NCI-H1105 (cell line): ENCODE data around the gene PEX10.

Experiments used
- DNase-seq: peaks from one replicate; lab custom pipeline; 2025; lab: John Stamatoyannopoulos, UW

Gene PEX10

DNA sequence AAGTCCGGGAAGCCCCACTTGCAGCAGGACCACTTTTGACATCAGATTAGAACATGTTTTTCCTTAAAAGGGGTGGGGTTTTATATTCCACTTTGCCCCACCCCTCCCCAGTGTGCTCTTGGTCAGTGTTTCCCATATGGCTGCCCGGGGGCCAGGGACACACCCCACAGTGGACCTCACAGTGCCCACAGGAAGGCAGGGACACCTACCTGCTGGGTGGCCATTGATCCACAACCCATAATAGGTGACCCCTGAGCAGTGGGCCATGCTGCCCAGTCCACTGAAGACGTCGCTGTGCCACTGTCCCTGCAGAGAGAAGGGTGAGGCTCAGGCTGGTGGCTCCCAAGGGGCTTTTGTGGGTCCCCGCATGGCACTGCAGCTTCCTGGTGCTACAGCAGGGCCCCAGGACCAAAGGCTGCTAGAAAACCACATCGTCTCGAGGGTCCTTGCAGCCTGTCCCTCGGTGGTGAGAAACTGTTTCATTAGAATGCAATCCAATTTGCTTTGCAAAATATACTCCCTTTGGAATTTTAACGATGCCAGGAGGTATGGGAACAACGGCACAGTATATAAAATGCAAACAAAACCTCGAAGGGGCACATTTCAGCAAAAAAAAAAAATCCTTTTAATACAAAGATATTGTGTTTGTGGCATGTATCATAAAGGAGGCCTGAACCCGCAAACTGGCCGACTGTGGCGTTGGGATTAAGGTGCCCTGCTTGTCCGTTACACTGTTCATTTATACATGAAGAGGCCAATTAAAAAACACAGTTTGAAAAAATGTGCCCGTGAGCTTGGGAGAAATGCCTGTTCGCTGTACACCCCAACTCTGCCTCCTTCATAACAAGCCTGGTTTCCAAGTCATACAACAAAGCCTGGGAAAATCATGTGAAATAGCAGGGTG is 37.9 kb downstream of the PEX10 start:
- no peak for DNase-seq

DNA sequence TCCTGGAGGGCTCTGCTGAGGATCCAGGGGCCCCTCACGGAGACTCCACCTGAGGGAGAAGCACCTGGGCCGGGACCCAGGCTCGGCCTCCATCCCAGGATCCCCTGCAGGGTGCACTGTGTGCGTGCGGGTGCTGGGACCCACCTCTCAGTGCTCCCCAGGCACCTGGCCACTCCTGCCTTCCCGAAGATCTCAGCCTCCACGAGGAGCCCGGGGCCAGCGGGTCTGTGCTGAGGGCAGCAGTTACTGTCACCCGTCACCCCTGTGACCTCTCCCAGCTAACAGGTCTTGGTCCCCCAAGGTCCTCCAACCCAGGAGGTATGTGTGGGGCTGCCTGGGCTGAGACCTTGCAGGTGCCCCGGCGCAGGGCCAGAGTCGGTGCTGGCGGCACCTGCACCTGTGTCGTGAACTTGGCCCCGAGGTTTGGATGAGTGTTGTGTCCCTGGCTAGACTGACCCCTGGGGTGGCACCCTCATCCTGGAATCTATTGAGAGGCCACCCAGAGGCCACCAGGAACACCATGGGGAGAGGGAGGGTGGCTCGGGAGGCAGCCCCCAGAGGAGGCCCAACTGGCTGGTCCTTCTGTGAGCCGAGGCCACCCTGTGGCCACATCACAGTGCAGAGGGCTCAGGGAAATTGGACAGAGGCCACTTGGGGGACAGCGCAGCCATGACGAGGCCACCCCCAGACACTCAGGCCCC is 38.7 kb downstream of the PEX10 start:
- DNase-seq, result no peak

DNA sequence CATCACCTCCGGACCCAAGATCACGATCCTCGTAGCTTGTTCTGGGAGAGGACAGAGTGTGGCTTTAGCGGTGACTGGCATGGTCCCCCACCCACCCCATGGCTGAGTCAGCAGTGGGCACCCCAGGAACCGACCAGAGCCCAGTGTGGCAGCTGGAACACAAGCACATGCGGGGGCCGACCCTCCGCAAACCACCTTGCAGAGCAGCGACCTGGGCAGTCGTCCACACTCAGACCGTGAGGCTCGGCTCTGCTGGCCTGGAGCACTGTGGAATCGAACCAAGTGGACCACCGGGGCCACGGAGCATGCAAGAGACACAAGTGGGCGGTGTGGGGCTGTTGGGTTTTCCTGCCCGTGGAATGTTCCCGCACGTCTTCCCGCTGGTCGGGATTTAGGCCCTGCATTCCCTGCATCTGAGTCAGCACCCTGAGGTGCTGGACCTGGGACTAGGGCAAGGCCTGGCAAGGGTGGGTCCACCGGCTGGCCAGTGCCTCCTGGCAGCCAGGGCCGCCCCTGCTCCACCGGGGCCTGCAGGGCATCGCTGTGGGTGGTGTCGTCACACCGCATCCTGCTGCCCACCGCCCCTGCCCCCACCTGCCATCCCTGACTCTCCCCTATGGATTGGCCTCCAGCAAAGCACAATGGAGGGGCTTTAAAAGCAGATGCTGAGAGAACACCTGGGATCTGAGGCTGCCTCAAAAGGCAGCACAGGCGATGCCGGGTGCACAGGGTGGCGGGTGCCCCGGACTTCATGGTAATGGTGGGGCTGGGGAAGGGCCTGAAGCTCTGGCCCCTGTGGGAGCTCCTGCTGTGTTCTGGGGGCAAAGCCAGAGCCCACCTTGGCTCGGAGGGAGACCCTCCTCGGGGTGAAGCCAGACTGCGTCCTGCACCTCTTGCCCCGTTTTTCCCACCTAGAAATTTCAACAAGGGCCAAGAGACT is 39.5 kb downstream of the PEX10 start:
- no peak for DNase-seq

DNA sequence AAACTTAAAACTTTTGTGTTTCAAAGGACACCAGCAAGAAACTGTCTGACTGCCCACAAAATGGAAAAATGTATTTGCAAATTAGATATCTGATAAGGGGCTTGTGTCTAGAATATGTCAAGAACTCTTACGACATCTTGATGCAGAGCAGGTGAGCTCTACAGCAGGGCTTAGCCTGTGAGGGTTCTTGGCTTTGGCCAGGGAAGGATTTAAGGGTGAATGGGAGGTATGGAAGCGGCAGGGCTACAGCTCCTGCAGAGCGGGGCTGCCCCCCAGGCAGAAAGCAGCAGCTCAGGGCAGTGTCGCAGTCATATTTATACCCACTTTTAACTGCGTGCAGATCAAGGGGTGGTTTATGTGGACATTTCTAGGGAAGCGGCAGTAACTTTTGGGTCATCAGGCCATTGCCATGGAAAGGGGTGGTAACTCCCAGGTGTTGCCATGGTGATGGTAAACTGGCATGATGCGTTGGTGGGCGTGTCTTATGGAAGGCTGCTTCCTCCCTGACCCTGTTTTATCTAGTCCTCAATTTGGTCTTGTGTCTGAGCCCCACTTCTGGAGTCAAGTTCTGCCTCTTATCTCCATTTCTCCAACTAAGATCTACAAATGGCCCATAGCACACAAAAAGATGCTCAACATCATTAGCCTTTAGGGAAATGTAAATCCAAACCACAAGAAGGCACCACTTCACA is 44.2 kb downstream of the PEX10 start:
- no peak for DNase-seq

DNA sequence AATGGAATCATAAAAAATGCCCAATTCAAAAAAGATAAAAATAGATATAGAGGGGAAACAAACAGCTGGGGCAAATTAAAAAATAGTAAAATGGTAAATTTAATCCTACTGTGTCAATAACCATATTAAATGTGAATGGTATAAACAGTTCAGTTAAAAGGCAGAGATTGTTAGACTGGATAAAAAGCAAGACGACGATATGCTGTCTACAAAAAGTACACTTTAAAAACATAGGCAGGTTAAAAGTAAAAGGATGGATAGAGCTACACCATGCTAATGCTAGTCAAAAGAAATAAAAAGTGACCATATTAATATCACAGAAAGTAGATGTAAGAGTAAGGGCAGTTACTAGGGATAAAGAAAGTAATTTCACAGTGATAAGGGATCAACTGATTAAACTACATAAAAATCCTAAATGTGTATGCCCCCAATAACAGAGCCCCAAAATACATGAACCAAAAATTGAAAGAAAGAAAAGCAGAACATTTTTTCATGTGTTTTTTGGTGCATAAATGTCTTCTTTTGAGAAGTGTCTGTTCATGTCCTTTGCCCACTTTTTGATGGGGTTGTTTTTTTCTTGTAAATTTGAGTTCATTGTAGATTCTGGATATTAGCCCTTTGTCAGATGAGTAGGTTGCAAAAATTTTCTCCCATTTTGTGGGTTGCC is 48.4 kb downstream of the PEX10 start:
- DNase-seq, result no peak

DNA sequence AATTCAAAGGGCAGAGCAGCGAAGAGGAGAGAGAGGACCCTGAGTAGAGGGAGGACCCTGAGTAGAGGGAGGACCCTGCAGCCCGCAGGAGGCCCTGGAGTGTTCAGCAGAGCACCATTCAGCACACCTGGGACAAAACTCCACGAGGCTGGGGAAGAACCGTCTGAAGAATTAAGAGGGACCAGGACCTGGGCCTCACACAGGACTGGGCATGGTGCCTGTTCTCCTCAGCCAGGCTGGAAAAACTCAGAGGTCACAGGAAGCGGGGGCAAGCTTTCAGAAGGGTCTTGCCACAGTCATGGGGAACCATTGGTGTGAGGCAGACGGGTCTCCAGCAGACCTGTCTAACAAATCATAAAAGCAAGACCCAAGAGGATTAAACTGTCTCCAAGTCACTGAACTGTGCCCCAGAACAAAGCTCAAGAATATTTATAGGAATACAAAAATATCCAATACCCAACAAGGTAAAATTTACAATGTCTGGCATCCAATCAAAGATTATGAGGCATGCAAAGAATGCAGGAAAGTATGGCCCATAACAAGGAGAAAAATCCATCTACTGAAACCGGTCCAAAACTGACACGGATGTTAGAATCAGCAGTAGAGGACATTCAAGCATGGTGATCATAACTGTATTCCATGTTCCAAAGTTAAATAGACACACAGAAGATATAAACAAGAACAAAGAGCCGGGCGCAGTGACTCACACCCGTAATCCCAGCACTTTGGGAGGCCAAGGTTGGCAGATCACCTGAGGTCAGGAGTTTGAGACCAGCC is 51.6 kb downstream of the PEX10 start:
- DNase-seq, result no peak

DNA sequence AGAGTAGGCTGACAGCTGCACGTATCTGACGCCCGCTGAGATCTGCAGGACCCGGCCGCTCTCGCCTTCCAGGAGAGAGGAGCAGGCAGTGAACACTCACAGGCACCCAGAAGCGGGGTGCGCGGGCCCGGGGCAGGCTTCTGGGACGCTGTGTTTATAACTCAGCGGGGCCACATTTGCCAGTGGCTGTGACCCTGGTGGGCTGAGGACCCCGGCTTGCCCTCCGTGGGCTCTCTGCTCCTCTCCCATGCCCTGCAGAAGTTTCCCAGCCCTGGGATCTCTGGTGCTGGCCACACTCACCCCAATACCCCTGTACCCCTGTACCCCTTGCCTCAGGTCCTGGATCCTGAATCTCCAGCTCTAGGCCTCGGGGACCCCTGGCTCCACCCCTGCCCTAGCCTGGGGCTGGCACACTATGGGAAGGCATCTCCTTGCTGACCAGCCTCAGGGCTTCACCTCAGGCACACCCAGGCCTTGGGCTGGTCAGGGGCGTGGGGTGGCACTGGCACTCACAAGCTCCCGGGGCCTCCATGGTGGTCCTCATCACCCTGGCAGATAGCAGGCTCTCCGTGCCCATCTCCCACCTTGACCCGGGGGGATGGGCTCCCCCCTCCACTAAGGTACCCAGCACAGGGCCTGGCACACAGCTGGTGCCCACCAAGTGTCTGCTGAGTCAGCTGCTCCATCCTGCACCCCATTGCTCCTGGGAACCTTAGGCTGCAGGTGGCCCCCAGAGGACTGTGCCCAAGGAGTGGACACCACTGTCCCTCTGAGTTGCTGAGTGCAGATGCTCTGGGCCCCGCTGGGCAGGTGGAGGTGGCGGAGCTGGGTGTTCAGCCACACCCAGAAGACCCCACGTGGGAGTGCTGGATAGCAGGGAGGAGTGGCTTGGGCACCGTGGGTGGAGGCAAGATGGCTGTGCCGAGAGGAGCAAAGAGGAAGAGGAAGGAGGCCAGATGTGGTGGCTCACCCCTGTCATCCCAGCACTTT is 53.4 kb downstream of the PEX10 start:
- no peak for DNase-seq

DNA sequence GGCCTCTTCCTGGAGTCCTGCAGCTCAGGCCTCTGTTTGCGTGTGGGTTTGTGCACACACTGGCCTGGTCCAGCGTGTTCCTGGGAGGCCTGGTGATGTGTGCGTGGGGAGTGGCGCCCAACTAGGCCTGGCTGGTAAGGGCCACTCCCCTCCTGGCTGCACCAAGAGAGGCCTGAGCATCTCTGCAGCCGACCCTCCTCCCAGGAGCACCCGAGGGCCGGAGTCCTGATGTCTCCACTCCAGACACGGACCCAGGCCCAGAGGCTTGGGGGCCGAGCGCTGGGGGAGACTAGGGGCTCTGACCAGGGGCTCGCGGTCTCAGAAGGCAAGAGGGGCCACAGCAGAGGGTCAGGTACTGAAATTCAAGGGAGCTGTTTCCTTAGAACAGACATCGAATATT is 54.3 kb downstream of the PEX10 start:
- no peak for DNase-seq

DNA sequence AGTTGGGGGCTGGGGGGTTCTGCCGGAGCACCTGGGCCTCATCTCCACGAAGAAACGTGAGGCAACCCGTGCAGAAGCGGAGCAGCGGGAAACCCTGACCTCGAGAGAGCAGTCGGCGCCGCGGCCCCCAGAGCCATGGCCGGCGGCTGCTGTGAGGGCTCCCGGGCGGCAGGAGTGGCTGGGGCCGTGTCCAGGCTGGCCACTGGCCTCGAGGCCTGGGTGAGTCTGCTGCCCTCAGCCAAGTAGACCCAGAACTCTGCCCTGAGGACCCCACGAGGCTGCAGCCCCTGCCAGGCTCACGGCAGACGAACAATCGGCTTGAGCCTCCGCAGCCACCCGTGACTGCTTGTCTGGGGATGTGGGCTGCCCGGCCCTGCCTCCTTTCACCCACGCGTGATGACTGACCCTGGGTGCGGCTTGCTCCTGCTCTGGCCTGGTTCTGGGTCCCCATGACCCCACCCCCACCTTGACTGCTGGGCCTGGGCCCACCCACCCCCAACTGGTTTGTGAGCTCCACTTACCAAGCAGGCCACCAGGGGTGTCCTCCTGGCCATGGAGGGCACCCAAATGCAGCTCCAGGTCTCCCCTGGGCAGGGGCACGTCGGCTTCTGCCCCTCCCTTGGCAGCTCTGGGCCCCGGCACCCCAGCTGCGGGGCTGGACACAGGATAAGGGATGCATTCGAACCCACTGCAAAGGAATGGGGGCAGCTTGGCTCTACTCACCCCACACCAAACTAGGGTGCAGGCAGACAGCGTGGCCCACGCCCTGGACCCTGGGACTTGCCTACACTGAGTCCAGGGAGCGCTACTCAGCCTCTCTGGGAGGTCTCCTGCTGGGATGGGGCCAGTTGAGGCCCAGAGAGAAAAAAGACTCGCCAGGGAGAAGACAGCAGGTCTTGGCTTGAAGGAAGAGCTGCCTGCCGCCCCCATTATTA is 55.2 kb downstream of the PEX10 start:
- DNase-seq, result no peak

DNA sequence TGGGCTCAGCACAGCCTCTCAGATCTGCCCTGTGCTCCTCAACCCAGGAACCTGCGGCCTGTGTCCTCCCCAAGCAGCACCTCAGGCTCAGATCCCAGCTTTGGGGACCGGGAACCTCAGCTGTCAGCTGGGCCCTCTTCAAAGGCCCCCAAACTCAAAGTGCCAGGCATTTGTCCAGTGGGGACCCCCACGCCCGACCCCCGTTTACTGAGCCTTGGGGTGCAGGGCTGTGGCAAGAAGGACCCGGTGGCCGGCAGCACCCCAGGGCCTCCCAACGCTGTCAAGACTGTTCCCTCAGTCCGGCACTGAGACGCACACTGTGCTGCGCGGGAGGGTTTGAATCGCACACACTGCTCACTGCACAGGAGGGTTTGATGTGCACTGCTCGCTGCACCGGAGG is 56.0 kb downstream of the PEX10 start:
- DNase-seq, result no peak

DNA sequence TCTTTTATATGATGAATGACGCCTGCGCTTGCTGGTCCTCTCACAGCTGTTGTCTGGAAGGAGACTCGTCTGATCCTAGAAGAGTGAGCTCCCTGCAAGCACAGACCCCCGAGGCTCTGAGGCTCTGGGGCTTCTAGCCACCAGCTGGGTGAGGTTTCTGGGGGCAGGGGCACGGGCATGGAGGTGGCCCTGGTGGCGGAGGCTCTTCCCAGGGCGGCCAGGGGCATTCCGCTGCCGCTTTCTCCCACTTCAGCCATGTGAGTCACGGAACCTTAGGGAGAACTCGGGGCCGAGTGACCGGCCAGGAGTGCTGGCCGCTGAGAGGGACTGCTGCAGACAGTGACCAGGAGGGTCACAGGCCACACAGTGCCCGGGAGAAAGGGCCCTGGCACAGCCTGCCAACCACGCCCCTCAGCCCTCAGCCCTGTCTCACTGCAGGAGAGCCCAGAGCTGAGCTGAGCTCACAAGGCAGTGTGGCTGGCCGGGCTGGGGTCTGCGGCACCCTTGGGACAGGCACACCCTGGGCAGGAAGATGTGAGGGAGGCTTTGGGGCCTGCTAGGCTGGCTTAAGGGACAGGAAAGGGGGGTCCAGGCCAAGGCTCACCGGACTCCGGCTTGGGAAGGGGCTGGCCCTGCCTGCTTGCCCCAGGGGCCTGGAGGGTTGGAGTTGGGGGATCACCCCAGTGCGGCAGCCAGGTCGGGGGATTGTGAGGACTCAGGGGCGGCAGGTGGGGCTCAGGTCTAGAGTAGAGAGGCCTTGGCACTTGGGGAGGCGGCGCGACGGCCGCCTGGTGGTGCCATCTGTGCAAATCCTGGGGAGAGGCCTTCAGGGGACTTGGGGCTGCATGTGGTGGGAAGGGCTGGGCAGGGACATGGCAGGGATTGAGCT is 56.7 kb downstream of the PEX10 start:
- no peak for DNase-seq

DNA sequence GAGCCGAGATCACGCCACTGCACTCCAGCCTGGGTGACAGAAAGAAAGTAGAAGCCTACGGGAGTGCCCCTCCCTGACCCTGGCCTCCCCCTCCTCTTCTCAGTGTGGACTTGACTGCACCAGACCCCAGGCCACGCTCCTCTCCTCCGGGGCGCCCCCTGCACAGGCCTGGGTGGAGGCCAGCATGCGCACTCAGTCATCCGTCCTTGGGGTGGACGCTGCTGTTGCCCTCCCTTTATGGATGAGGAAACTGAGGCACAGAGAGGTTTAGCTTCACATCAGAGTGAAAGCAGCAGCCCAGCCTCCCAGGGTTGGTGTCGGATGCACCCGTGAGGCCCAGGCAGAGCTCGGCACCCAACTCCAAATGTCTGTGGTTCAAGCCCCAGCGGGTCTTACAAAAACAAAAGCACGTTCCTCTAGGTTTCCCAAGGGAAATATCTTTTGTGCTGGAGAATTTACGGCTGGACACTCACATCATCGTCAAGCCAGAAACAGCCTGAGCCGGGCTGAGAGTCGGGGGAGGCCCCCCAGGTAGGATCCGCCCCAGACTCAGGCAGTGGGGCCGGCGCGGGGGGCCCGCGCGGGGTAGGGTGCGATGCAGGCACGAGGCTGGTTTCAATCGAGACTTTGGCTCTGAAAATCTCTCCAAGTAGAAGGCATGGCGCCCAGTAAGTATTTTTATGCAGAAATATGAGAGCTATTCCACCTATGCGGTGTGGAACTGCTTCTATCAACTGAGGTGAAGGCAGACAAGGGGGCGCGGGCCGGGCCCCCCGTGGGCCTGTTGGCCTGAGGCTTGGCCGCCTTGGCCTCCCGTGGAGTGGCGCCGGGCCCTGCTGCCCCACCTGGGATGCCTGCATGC is 57.6 kb downstream of the PEX10 start:
- DNase-seq, result no peak
